CD4-positive, alpha-beta T cell treated with Interleukin-17A for 1 hour (primary cell): ENCODE data around the gene MAD1L1.
A peak's percentile ranks its signal among the peaks of the same experiment; 100 is the strongest.

Source experiments
- DNase-seq: peaks from one replicate; pipeline ENCODE4 v3.0.0-alpha.2; 2020

The MAD1L1 gene

DNA sequence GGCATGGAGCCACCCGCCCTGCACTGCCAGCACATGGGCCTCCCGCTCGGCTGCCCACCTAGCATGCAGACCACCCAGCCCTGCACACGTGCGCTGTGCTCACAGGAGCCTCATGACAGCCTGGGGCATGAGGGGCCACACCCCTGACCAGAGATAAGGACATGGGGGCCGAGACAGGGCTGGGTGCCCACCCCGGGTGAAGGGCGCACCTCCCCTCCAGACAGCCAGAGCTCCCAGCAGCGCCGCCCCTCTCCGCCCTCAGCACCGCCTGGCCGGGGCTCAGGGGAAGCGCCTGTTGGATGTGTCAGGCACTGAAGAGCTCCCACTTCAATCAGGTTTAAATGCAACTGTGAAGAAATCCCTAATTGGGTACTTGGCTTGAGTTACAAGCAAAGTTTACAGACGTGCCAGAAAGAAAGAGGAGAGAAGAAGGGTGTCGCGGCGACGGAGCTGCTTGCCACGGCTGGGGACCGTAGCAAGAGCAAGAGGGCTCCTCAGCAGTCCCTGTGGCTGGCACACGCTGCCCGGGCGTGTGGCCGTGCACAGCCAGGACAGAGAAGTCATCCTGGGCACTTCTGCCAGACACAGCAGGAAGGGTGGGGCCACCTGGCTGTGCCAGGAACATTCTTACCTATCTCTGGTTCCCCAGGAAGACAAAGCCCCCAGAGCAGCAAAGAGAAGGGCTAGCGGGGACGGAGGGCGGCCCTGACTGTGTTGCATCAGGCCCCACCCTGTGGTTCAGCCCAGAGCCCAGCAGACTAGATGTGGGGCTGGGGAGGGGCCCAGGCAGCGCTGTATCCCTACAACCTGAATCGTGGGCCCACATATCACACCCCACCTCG lies 315.3 kb downstream of the MAD1L1 start:
- DNase-seq = no peak

DNA sequence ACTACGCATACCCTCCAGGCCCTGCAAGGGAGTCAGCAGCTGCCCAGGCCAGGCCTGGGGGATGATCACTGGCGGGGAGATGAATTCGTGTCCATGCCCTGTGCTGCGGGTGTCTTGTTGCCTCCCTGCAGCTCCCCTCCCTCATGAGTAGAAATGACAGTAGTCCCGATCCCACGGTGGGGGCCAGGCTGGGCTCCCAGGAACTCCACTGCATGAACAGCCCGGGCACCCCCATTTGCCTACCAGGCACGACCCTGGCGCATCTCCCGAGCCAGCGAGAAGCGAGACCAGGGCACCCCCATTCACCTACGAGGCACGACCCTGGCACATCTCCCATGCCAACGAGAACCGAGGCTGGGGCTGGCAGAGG lies 316.2 kb downstream of the MAD1L1 start:
- DNase-seq = no peak

DNA sequence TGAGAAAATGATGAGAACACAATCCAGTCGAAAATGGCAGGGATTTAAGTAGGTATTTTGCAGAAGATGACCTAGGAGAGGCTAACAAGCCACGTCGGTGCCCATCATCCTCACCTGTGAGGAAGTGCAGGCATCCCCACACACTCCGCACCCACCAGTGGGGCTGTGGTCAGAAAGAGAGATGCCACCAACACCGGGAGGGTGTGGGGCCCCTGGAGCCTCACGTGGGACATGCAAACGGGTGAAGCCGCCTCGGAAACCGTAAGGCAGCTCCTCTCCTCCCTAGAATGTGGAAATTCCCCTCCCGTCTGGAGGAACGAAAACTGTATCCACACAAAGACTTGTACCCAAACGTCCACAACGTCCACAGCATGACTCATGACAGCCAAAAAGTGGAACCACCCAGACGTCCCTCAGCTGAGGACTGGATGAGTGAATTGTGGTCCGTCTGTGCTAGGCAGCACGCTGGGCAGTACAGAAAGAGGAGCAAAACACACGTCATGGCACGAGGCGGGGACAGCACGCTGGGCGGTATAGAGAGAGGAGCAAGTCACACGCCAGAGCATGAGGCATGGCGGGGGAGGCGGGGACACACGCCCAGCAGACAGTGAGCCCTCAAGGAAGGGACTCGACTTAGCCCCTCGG lies 316.7 kb downstream of the MAD1L1 start:
- DNase-seq = peak; percentile 22

DNA sequence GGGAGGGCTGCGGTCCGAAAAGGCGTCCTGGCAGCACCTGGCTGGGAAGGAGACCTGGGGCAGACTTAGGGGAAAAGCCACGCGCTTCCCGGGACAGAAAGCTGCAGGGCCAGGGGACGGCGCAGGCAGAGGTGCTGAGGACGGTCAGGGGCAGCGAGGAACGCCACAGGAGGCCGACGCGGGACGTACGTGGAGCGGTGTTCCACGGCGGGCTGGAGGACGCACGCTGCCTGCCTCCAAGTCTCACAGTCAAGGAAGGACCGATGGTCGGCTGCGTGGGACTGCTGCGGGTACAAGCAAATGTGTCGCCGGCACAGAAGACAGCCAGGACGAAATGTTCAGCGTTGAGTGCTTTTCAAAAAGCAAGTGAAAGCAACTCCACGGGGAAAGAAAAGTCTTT lies 317.4 kb downstream of the MAD1L1 start:
- DNase-seq = no peak

DNA sequence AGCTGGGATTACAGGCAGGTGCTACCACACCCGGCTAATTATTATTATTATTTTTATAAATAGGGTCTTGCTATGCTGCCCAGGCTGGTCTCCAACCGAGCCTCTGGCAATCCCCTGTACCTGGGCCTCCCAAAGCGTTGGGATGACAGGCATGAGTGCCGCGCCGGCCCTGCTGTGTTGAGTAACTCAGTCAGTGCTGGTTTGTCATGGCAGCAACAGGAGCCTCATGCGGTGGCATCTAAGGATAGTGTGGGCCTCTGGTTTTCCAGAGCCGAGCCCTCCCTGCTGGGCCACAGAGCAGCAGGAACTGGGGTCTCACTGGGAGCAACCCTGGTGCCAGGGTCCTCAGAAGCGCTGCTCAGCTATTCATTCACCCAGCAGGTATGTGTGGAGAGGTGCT lies 318.0 kb downstream of the MAD1L1 start:
- DNase-seq = no peak

DNA sequence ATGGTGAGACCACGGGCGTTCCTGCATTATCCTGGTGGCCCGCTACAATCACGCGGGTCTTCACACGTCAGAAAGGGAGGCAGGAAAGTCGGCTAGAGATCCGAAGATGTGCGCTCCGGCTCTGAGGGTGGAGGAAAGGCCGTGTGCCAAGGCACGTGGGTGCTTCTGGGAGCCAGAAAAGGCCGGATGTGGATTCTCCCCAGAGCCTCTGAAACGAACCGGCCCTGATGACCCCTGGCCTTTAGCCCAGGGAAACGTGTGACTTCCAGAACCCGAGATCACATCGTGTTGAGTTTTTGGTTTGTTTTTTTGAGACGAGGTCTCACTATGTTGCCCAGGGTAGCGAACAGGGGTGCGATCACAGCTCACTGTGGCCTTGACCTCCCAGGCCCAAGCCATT lies 318.4 kb downstream of the MAD1L1 start:
- no peak for DNase-seq

DNA sequence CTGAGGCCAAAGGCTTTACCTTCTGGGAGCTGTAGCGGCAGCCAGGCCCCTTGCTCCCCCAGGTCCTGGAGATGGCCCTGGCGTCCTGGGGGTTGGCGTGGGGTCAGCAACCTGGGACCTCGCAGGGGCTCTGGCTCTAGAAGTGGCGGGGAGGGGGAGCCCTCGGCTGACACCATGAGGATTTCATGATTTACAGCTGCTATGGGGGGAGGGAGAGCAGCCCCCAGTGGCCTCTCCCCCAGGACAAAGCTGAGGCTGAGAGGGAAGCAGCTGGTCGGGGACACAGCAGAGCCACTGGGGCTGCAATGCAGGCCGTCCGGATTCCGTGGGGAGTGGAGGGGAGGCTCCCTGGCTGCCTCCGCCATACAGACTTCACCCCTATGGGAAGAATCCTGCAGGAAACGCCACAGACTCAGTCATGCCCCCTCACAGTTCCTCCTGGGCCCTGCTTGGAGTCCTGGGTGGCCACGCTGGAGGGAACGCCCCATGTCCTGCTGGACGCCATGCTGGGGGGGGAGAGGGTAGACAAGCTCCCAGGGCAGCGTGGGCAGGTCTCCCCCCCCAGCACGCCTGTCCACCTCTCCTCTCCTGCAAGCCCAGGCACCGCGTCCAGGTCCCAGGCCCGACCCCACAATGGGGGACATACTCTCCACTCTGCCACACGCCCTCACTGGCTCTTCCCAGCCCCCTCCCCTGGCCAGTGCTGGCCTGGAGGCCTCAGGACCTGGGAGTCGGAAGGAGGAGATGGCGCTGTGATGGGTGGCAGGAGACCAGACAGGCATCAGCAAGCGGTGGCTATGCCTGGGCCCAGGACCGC lies 319.1 kb downstream of the MAD1L1 start:
- no peak for DNase-seq

DNA sequence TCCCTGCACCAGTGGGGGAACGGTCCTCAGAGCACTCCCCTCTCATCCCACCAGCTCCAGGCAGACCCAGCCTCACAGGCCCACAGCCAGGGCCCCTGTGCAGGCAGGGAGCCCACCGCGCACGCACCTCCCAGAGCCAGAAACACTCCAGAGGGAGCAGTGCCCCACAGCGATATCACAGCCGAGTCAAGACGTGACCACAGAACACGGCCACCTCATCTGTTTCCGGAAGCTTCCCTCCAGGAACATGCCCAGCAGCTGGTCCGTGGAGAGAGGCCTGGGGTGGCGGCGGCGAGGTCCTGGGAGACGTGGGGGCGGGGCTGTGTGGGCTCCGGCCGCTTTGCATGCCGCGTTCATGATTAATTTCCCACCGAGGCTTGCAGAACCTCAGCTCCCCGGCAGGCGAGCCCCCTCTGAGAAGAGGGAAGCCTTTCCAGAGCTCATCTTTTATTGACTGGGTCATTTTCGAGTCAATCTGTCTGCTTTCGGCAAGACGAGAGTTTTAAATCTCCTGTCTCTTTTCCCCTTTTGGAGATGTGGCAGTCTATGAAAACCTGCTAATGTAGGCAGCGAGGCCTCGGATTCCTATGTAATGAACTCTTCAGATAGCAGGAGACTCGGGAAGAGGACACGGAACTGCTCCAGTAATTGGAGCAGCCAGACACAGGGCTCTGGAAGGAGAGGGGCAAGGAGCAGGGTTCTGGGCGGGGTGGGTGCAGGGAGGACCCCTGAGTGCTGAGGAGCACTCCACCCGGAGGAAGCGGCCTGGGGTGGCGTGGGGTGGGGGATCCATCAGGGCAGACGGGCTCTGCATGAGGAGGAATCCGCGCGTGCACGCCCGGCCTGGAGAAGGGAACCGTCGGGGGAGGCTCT lies 319.9 kb downstream of the MAD1L1 start:
- DNase-seq = no peak

DNA sequence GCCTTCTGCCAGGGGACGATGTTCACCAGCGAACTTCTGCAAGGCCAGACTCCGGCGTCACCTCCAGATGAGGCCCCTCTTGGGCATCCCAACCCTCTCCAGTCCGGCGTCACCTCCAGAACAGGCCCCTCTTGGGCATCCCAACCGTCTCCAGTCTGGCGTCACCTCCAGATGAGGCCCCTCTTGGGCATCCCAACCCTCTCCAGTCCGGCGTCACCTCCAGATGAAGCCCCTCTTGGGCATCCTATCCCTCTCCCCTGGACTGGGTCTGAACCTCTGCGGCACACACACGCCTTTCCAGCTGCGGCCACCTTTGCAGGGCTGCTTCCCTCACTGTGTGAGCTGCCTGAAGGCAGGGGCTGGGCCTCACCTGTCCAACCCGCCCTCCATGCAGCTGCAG lies 321.2 kb downstream of the MAD1L1 start:
- no peak for DNase-seq

DNA sequence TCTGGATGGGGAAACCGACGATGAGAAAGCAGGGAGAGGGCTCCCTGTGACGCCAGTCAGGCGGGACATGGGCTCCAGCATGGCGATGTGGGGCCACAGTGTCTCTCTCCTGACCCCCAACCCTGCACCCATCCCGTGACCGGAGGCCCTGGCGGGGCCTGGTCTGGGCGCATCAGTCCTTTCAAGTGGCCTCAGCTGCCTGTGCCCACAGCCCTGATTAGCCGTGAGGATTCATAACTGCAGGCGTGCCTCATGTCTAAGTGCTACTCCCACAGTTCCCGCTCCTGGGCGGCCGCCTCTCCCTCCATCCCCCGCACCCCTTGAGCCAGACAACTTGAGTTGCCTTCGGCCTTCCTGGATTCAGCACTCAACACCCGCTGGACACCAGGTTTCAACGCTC lies 321.9 kb downstream of the MAD1L1 start:
- no peak for DNase-seq

DNA sequence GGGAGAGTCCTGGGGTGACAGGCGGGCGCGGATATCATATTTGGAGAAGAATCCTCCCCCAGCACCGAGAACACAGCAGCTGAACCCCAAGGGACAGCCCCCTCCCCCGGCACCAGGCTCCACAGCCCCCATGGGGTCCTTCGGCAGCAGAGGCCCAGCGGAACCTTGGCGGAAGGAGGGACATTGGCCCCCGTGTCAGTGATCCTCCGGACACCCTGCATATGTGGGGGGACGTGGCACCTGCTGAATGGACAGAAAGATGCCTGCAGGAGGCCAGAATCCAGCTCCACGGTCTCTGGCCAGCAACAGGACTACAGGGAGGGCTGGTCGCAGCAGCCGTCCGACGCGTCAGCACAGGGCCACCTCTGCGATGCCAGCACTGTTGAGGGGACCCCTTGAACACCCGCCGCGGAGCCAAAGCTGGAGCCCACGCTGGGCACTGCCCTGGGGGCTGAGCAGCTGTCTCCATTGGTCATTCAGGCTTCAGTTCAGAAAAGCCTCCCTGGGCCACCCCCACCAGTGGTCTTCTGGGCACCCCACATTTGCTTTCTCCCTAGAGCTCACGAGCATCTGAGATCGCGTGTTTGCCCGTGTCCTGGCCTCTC lies 322.6 kb downstream of the MAD1L1 start:
- no peak for DNase-seq

DNA sequence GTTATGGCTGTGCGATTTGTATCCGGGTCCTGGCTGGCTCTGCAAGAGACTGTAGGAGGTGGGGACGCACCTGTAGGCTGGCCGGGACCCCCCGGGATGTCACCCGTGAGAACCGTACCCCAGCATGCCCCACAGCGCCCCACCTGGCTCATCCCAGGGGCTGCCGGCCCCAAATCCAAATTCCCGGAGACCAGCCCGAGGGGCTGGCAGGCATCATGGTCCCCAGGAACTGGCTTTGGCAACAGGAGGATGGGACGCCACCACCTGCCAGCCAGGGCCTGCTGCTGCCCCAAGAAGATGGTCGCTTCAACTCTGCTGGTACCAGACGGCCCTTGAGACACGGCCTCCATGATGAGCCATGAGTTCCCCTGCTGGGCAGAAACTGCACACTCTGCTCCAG lies 323.3 kb downstream of the MAD1L1 start:
- no peak for DNase-seq

DNA sequence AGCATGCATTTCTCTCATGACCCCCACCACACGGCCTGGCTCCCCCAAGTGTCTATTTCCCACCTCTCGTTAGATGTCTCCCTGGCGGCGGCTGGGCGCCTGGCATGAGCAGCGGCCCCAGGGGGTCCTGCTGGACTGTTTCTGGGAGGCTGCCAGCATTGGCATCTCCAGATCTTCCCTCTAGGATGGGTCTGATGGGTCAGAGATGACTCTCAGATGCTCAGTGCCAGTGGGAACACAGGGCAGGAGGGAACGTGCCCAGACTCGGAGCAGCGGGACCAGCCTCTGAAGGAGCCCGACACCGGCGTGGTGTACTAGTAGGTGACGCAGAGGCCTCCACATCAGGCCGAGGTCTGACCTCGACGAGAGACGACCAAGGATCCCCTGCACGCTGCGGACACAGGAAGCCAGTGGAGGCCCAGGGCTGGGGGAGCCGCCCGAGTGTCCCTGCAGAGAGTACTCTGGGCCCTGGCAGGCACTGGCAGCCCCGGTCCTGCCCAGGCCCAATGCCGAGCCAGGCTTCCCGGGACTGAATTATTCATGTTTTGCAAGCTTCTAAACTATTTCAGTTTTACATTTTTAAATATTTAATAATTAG lies 323.8 kb downstream of the MAD1L1 start:
- DNase-seq = no peak

DNA sequence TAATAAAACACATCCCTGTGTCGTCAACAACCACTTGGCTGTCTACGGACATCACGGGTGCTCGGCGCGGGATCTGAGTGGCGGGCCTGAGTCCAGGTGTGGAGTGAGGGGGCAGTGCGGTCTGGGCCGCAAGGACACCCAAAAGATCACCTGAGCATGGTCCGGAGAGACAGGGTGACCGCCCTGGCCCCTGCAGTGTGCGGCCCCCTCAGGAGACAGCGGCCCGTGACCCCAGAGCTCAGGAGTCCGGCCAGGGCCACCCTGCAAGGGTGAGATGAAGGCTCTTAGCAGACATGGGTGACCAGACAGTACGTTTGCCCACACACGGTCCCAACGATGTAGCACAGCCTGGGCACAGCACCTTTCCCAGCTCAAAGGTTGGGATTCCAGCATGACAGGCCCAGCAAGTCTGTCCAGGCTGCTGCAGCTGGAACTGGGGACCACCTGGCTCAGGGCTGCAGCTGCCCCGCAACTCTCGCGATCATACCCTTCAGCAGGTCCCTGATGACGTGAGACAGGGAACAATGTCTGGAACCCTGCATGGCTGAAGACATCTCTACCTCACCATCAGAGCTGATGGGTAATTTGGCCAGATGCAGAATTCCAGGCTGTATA lies 324.9 kb downstream of the MAD1L1 start:
- DNase-seq = no peak

DNA sequence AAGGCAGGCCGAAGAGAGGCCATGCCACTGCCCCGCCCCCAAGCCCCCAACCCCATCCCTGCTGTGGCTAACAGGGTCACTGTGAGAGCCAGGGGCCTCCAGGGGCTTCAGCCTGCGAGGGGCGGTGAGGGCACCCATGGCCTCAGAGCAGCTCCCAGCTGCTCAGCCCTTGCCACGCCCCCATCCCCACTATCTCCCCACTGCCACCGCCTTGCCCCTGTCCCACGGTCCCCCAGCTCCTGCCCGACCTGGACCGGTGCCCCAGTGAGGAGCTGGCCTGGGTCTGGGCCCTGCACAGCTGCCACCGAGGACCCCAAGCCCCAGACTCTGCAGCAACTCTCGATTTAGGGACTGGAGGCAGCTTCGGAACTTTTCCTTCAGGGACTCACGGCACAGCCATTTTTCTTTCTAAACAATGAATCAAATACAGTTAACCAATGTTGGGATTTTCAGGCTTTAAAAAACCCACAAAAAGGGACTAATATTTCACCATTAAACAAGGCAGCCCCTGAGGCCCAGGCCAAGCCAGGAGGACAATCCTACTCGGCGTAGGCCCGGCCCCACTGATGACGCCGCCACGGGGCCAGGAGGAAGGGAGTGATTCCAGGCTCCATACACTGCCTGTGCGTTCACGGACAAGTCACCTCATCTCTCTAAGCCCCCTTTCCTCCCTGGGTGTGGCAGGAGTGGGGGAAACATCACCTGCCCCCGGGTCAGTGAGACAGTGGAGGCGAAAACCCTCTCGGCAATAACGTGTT lies 325.6 kb downstream of the MAD1L1 start:
- DNase-seq = no peak

DNA sequence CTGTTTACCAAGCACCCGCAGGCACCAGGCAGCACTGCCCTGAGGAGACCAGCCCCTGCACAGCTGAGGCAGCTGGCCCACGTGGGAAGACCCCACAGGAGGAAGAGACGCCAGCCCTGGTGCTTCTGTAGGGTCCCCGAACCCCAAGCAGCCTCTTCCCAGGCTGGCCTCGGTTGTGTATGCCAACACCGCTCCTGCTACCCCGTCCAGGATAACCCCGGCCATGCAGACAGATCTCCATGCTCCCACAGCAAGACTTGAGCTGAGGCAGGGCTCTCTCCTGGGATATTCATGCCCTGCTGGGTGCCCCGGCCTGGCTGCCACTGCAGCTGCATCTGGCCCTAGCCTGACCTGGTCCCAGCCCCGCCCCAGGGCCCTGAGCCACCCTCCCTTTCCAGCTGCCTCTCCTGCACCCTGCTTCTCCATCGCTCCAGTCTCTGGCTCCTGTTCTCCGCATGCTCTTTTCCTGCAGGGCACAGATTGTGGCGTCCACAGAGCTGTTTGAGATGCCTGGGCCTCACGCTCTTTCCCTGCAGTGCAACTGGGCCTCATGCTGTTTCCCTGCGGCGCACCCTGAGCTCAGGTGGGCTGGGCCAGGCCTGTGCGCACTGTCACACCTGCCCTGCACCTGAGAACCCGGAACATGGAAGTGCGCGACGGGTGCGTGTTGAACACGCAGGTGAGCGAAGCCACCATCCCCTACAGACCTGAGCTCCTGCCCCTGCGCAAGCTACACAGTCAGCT lies 326.5 kb downstream of the MAD1L1 start:
- no peak for DNase-seq

DNA sequence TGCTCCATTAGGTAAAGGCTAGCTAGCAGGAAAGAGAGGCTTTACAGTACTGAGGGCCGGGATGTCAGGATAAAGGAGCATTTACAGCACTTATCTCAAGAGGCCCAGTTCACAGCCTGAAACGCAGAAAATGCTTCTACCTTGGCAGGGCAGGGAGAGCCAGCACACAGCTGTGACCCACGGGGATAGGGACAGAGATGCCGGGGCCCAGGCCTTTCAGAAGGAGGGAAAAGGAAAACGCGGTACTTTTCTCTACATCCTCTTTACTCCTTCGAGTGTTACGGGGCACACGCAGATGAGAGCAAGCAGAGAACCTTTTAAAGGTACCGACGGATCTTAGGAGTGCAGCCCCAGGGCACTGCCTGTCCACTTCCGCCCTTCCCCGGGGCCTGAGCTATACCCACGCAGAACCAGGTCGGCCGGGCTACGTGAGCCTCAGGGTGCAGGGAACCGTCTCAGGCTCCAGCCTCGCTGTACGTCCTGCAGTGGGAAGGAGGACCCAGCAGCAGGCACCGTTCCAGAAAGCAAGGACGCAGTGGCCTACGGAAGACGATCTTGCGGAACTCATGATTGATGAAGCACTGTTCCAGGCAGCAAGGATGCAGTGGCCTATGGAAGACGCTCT lies 330.4 kb downstream of the MAD1L1 start:
- no peak for DNase-seq

DNA sequence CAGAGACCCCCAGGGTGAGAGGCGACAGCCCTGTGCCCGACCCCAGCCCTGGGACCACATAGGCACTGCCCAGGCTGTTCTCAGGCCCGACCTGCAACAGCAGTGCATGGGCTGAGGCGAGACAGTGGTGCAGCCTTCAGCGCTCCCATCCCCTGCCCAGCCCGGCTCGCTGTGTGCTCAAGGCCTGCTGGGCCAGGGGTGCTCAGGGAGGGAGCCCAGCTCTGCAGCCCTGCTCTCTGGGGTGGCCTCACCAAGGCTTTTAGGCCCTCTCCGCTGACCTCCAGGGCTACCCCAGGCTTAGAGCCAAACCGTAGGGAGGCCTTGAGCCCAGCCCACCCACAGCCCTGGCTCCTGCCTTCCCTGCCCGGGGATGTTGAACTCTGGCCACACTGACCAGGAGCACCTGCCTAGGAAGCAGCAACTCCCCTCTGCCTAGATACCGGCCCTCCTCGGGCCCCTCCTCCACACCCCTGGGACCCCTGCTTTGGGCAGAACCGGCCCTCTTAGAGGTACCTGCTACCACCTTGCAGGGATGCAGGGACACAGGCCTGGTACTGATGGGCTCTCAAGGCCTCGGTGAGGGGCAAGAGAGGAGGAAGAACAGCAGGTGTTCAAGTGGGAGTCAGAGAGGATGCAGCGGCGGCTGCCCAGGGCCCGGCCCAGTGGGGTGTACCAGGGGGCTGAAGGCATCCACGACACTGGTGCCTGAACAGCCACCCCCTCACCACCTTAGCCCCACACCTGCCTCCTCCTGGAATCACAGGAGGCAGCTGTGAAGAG lies 331.1 kb downstream of the MAD1L1 start:
- no peak for DNase-seq

DNA sequence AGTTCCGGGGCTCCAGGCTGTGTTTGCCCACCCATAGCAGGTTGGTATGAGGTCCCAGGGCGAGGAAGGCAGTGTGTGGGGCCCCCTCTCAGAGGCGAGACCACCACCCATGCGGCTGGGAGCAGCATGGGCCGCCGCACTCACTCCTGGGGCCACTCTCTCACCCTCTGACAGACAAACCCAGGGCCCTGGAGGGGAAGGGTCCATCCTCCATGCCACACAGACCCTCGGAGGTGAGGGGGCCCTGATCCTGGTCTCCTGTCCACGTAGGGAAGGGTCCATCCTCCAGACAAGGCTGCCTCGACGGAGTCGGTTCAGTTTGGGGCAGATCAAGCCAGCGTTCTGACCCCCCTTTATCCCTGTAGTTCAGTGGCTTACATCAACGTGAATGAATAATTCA lies 331.9 kb downstream of the MAD1L1 start:
- DNase-seq = no peak
